LNCaP clone FGC (cell line): ENCODE measurements around the gene WSB2.

Source experiments
- DNase-seq: peaks from one replicate; pipeline ENCODE4 v3.0.0-alpha.2; 2011; ENCODE audit warnings: low read depth
- H3K4me3 ChIP-seq: 2 replicates; pipeline ENCODE4 v1.5.1; 2011; ENCODE audit warnings: mild to moderate bottlenecking, low read depth, low read length, control low read depth
- CTCF ChIP-seq: IDR thresholded peaks from 2 replicates; pipeline ENCODE4 v1.5.1; 2012; ENCODE audit warnings: mild to moderate bottlenecking; ENCODE audit not compliant: control insufficient read depth, insufficient read depth; ENCODE audit errors: extremely low read depth

WSB2 gene

GRCh38 chr12:118046430-118046829 lies 14.5 kb downstream of the WSB2 start:
- TF ChIP-seq CTCF, result no peak
- no peak for DNase-seq
- no peak overlapping the region for H3K4me3 ChIP-seq

- no peak for DNase-seq
- no peak overlapping the region for H3K4me3 ChIP-seq
- TF ChIP-seq CTCF, result no peak
These were observed 16.4 kb downstream of the WSB2 start for GRCh38 chr12:118044577-118044976.

GRCh38 chr12:118044075-118044474 lies 16.9 kb downstream of the WSB2 start:
- DNase-seq, result no peak
- TF ChIP-seq CTCF, result no peak
- no peak overlapping the region for H3K4me3 ChIP-seq

GRCh38 chr12:118042091-118042490 lies 18.9 kb downstream of the WSB2 start:
- no peak overlapping the region for H3K4me3 ChIP-seq
- TF ChIP-seq CTCF, result no peak
- DNase-seq, result no peak

- no peak for DNase-seq
These were observed 22.8 kb downstream of the WSB2 start for GRCh38 chr12:118038137-118038536.

GRCh38 chr12:118036672-118037411 lies 24.1 kb downstream of the WSB2 start:
- H3K4me3 ChIP-seq, result no peak overlapping the region
- DNase-seq, result no peak
- no peak for TF ChIP-seq CTCF

More at GRCh38 chr12:118038137-118038536, 22.8 kb downstream of the WSB2 start:
- no peak overlapping the region for H3K4me3 ChIP-seq
- no peak for TF ChIP-seq CTCF
